Measurements from ENCODE around the gene PGPEP1.

Gene PGPEP1, protein sequence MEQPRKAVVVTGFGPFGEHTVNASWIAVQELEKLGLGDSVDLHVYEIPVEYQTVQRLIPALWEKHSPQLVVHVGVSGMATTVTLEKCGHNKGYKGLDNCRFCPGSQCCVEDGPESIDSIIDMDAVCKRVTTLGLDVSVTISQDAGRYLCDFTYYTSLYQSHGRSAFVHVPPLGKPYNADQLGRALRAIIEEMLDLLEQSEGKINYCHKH
- total RNA-seq: 11.2 to 54.5 reads per million in 2 experiments

DNA sequence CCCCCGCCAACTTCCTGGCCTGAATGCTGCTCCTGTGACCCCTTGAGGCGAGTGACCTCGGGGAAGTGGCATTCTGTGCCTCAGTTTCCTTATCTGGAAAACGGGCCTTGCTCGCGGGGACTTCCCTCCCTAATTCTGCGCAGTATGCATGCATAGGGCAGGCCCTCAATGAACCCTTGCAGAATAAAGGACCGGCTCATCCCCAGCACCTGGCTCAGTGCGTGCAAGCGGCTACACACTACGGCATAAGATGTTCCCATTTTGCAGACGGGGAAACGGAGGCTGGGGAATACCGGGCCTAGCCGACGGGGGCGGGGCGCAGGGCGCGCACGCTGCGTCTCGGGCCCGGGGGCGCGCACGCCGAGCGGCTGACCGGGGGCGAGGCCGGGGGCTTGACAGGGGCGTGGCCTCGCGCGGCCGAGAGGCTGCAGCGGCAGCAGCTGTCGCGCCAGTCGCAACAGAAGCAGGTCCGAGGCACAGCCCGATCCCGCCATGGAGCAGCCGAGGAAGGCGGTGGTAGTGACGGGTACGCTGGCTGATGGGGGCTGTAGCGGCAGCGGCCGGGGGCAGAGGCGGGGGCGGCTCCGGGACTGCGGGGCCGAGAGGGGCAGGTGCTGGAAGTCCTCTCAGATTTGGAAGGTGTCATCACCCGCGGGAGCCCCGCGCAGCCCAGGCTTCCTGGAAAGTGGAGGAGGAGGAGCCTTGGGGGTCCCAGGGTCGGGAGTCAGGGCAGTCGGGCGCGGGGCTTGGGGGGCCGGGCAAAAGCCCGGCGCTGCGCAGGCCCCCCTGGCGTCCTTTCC lies at the start of gene PGPEP1:
TSS of gene PGPEP1 (plus strand) at position 409 of the 800 bp plus-strand sequence. CDS start at position 493, 84 bp downstream.
- DNase-seq (ENCODE audit: low read depth): peak; percentile 33

- no peak for DNase-seq (ENCODE audit: low read depth)
Observed at GRCh38 chr19:18291019-18291524, 49.3 kb upstream of the PGPEP1 start.

DNA sequence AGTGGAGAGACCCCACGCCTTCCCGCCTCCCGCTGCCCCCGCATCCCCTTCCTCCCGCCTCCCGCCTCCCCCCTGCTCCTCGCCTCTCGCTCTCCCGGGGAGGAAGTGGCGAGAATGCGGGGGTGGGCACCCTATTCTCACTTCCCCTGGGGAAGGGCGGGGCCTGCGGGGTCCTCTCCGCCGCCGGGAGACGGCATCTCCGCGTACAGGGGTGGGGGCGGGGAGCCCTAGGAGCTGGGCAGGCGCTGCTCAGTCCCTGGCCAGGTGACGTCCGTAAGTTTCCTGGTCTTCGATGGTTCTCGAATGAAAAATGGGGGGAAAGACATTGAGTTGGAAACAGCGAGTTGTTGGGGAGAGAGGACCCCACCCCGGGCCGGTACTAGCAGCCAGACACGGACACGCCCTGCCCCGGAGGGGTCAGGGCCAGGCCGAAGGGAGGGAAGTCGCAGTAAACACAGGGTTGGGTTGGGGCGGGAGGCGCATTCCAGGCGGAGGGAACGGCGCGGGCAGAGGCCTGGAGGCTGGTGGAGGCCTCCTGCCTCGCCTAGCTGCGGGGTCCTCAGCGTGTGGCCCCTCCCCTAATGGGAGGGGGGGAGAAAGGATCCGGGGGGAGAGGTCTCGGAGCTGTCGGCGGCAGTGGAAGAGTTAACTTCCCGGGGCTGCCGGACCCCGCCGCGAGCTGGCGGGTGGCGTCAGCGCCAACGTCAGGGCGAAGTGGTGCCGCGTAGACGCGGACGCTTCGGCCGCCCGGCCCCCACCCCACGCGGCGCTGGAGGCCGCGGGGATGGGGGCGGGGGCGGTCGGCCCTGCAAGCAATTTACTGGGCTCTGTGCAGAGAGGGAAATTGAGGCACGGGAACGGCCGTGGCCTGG lies 48.6 kb upstream of the PGPEP1 start:
- DNase-seq (ENCODE audit: low read depth): peak; percentile 56

GRCh38 chr19:18292462-18292809 lies 48.0 kb upstream of the PGPEP1 start:
- DNase-seq (ENCODE audit: low read depth): no peak

- DNase-seq (ENCODE audit: low read depth): no peak
Observed at GRCh38 chr19:18292810-18293641, 47.4 kb upstream of the PGPEP1 start.

DNA sequence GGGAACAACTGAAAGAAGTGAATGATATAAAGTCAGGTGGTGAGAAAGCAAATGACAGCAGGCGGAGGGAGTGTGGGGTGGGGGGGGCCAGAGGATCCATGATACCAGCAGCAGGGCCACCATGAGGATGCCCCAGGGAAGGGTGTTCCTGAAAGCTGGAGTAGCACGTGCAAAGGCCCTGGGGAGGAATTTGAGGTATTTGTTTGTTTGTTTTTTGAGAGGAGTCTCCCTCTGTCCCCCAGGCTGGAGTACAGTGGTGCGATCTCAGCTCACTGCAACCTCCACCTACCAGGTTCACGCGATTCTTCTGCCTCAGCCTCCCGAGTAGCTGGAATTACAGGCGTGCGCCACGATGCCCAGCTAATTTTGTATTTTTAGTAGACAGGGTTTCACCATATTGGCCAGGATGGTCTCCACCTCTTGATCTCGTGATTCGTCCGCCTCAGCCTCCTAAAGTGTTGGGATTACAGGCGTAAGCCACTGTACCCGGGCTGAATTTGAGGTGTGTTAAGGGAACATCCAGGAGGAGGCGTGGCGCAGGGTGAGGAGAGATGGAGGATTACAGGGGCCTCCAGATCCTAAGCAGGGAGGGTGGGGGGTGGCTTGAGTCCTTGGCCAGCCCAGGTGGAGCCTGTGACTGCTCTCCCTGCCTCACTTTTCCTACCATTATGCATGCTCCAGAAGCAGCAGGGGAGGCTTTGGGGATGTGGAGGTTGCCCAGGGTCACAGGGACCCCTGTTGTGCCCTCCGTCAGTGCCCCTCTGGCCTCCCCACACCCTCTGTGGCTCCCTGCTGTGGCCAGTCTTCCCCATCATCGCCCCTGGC lies 46.5 kb upstream of the PGPEP1 start:
- no peak for DNase-seq (ENCODE audit: low read depth)

DNA sequence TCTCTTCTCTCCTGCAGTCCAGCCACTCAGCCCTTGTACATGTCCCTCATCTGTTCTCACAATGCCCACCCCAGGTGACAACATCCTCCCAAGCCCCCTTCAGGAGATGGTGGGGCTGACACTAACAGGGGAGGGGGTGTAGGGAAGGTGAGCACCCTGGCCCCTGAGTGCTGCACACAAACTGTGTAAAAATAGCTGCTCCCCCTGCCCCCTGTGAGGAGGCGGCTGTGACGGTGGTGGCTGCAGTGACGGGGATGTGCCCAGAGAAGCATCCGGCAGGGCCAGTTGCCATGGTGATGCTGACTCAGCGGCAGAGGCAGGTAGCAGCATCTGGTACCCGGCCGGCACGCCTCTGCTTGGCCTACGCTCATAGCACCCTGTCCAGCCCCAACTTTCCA lies 45.9 kb upstream of the PGPEP1 start:
- peak; percentile 92 for DNase-seq (ENCODE audit: low read depth)

GRCh38 chr19:18295034-18295451 lies 45.4 kb upstream of the PGPEP1 start:
- DNase-seq (ENCODE audit: low read depth): no peak

GRCh38 chr19:18297308-18297707 lies 43.1 kb upstream of the PGPEP1 start:
- no peak for DNase-seq (ENCODE audit: low read depth)

GRCh38 chr19:18298601-18299000 lies 41.8 kb upstream of the PGPEP1 start:
- no peak for DNase-seq (ENCODE audit: low read depth)

- DNase-seq (ENCODE audit: low read depth): no peak
Observed at GRCh38 chr19:18299654-18300053, 40.7 kb upstream of the PGPEP1 start.

- DNase-seq (ENCODE audit: low read depth): no peak
Observed at GRCh38 chr19:18300930-18301717, 39.3 kb upstream of the PGPEP1 start.

- no peak for DNase-seq (ENCODE audit: low read depth)
Observed at GRCh38 chr19:18301718-18302111, 38.7 kb upstream of the PGPEP1 start.

DNA sequence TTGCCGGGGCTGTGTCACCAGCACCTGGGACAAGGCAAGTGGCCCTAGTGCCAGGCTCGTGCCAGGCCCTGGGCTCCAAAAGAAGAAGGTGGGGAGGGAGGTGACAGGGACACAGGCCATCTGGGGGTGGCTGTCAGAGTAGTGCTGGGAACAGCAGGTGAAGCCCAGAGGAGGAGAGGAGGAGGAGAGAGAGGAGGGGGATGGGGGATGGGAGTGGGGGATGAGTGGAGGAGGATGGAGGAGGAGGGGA lies 36.3 kb upstream of the PGPEP1 start:
- no peak for DNase-seq (ENCODE audit: low read depth)

GRCh38 chr19:18304458-18305310 lies 35.7 kb upstream of the PGPEP1 start:
- peak; percentile 71 for DNase-seq (ENCODE audit: low read depth)

GRCh38 chr19:18306209-18306887 lies 34.0 kb upstream of the PGPEP1 start:
- no peak for DNase-seq (ENCODE audit: low read depth)

DNA sequence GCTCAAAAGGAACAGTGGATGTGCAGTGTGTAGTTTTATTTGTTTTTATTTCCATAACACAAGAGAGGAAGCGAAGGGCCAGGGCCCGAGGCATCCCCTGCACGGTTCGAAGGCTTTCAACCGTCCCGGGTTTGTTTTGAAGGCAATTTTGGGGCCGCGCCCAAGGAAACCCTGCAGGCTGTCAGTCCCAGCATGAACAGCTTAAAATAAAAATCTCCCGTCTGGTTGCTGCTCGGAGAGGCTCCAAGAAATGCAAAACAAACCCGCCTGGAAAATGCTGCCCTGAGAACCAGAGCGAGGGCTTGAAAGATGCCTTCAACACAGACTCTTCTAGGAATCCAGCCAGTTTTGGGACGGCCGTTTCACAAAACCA lies 33.5 kb upstream of the PGPEP1 start:
- no peak for DNase-seq (ENCODE audit: low read depth)

DNA sequence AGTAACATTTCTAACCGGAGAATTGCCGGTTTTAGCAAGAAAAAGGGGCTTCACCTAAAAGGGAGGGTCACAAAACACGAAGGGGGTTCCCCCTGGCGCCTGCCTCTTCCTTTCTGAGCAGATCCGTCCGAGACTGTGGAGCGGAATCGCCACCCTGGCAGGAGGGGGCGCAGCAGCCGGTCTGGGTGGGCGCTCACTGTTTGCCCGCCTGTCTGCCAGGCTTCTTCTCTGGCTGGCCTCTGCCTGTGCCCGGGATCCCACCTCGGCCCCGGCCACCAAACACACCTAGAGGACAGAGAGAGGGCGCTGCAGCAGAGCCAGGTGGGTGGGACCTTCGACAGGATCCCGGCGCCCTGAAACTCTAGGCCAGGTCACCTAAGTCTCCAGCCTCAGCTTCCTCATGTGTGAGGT lies 33.1 kb upstream of the PGPEP1 start:
- DNase-seq (ENCODE audit: low read depth): peak; percentile 21
